GM23338 (cell line): ENCODE measurements around the gene VCL. TPM values are rescaled to one million over a fixed set of nuclear protein-coding genes. Genes with fewer than 3 reads are reported as not detected.

ENCODE experiments used
- ATAC-seq: fragments of 200-7000 bp; cut with Tn5 transposase; 3 replicates; pipeline ENCODE4 v1.9.1; 2020
- DNase-seq: peaks from one replicate; pipeline ENCODE4 v3.0.0-alpha.2; 2015; ENCODE audit warnings: low spot score
- H2AFZ ChIP-seq: fragments of 200-600 bp; sonication (generic); 2 replicates; pipeline ENCODE4 v1.8.0; 2016; ENCODE audit warnings: antibody characterized with exemption, mild to moderate bottlenecking, moderate library complexity
- H3F3A ChIP-seq: fragments of 200-600 bp; sonication (generic); replicated peaks from 2 replicates; pipeline ENCODE4 v1.8.0; 2017; ENCODE audit warnings: antibody characterized with exemption, mixed run types, low read depth
- H3K27ac ChIP-seq: fragments of 200-600 bp; sonication (generic); 2 replicates; pipeline ENCODE4 v1.6.1; 2016; ENCODE audit warnings: low read depth
- H3K27me3 ChIP-seq: fragments of 200-600 bp; sonication (generic); 2 replicates; pipeline ENCODE4 v1.8.0; 2016; ENCODE audit warnings: mild to moderate bottlenecking, mixed run types, moderate library complexity; ENCODE audit not compliant: insufficient read depth
- H3K36me3 ChIP-seq: fragments of 200-600 bp; sonication (generic); 2 replicates; pipeline ENCODE4 v1.8.0; 2016; ENCODE audit warnings: mild to moderate bottlenecking; ENCODE audit not compliant: insufficient read depth
- H3K4me1 ChIP-seq: fragments of 200-600 bp; sonication (generic); 2 replicates; pipeline ENCODE4 v1.8.0; 2016; ENCODE audit warnings: mild to moderate bottlenecking, moderate library complexity; ENCODE audit not compliant: insufficient read depth
- H3K4me2 ChIP-seq: fragments of 200-600 bp; sonication (generic); 2 replicates; pipeline ENCODE4 v1.7.1; 2017; ENCODE audit warnings: mixed run types
- H3K4me3 ChIP-seq: fragments of 200-600 bp; sonication (generic); 2 replicates; pipeline ENCODE4 v1.6.1; 2016; ENCODE audit warnings: mixed run types
- H3K79me2 ChIP-seq: fragments of 200-600 bp; sonication (generic); replicated peaks from 2 replicates; pipeline ENCODE4 v1.8.0; 2017; ENCODE audit warnings: mild to moderate bottlenecking; ENCODE audit not compliant: insufficient read depth
- H3K9me2 ChIP-seq: fragments of 200-600 bp; sonication (generic); 2 replicates; pipeline ENCODE4 v1.8.0; 2017; ENCODE audit not compliant: insufficient read depth
- H4K20me1 ChIP-seq: fragments of 200-600 bp; sonication (generic); replicated peaks from 2 replicates; pipeline ENCODE4 v1.8.0; 2017; ENCODE audit warnings: mild to moderate bottlenecking; ENCODE audit not compliant: insufficient read depth
- H3K27ac Mint-ChIP-seq: 2 replicates; pipeline ENCODE4 v1.8.0; 2020; ENCODE audit warnings: inconsistent platforms, mild to moderate bottlenecking, moderate library complexity, mixed read lengths
- H3K27me3 Mint-ChIP-seq: 3 replicates; pipeline ENCODE4 v1.8.0; 2022; ENCODE audit warnings: low read depth, mild to moderate bottlenecking, moderate library complexity, mixed read lengths, inconsistent platforms; ENCODE audit not compliant: insufficient read depth, poor library complexity
- H3K36me3 Mint-ChIP-seq: 3 replicates; pipeline ENCODE4 v1.8.0; 2021; ENCODE audit warnings: low read depth, mild to moderate bottlenecking, inconsistent platforms, moderate library complexity, mixed read lengths
- H3K4me1 Mint-ChIP-seq: 3 replicates; pipeline ENCODE4 v1.8.0; 2020; ENCODE audit warnings: mild to moderate bottlenecking, inconsistent platforms, mixed read lengths
- H3K4me3 Mint-ChIP-seq: 3 replicates; pipeline ENCODE4 v1.8.0; 2021; ENCODE audit warnings: moderate library complexity, mild to moderate bottlenecking, inconsistent platforms, mixed read lengths
- H3K9me3 Mint-ChIP-seq: 3 replicates; pipeline ENCODE4 v1.8.0; 2020; ENCODE audit warnings: moderate library complexity, mild to moderate bottlenecking, inconsistent platforms, mixed read lengths
- CREB1 ChIP-seq: fragments of 250-450 bp; sonication (Bioruptor Pico); IDR thresholded peaks from 2 replicates; pipeline ENCODE4 v1.5.0; 2020; ENCODE audit warnings: low read depth, mild to moderate bottlenecking, moderate library complexity
- CTCF ChIP-seq, 2 experiments: fragments of 200-600 bp in 1 of 2; sonication (generic) in 1 of 2; conservative IDR thresholded peaks; 2 replicates each; pipeline versions ENCODE4 v1.5.1 to v1.6.1; 2016 to 2017; ENCODE audit warnings: antibody characterized with exemption in 2 of 2, low read depth in 2 of 2, mild to moderate bottlenecking in 2 of 2, moderate library complexity in 1 of 2
- EZH2phosphoT487 ChIP-seq: fragments of 200-600 bp; sonication (generic); IDR thresholded peaks from one replicate; pipeline ENCODE4 v1.8.1; 2018; ENCODE audit warnings: antibody characterized with exemption; ENCODE audit not compliant: unreplicated experiment
- JUNB ChIP-seq: IDR thresholded peaks from one replicate; pipeline ENCODE4 v1.6.1; 2016; ENCODE audit warnings: antibody characterized with exemption; ENCODE audit not compliant: unreplicated experiment
- POLR2AphosphoS5 ChIP-seq: IDR thresholded peaks from 2 replicates; pipeline ENCODE4 v1.6.1; 2016; ENCODE audit warnings: antibody characterized with exemption, low read depth
- ZNF114 ChIP-seq: fragments of 250-450 bp; sonication (Bioruptor Pico); IDR thresholded peaks from 2 replicates; pipeline ENCODE4 v1.5.0; 2020; ENCODE audit warnings: mild to moderate bottlenecking, moderate library complexity
- ZNF331 ChIP-seq: fragments of 250-450 bp; sonication (Bioruptor Pico); IDR thresholded peaks from 2 replicates; pipeline ENCODE4 v1.5.0; 2020; ENCODE audit warnings: low read depth, mild to moderate bottlenecking, moderate library complexity
- polyA plus RNA-seq: library from polyadenylated mRNA; unstranded; fragments of >200 nt; fragmentation: Nextera tagmentation; extraction: Ambion mirVana; gene quantifications from 2 replicates; pipeline ENCODE4 v1.2.1, GENCODE V29; 2016
- total RNA-seq: library from RNA; depleted of rRNA; stranded (reverse); fragments of >200 nt; shearing (Covaris generic); gene quantifications from 2 replicates; pipeline ENCODE4 v1.2.3, GENCODE V29; 2014
- TF ChIP-seq, protein P1 (sequence below): IDR thresholded peaks from one replicate; pipeline ENCODE4 v1.6.1; 2018; ENCODE audit warnings: antibody characterized with exemption; ENCODE audit not compliant: unreplicated experiment
- TF ChIP-seq, protein P2 (sequence below): IDR thresholded peaks from 2 replicates; pipeline ENCODE4 v1.6.1; 2016; ENCODE audit warnings: antibody characterized with exemption

Gene VCL
- total and polyA plus RNA-seq, 2 experiments from 2014 or later: 60.7 to 254 TPM

GRCh38 chr10:74092372-74092771 is 94.5 kb downstream of the VCL start:
- Histone ChIP-seq H3K36me3 (peaks cover 77% of the 10 kb centered on the region), H2AFZ (no peak overlapping the region)
- no peak for ATAC-seq

DNA sequence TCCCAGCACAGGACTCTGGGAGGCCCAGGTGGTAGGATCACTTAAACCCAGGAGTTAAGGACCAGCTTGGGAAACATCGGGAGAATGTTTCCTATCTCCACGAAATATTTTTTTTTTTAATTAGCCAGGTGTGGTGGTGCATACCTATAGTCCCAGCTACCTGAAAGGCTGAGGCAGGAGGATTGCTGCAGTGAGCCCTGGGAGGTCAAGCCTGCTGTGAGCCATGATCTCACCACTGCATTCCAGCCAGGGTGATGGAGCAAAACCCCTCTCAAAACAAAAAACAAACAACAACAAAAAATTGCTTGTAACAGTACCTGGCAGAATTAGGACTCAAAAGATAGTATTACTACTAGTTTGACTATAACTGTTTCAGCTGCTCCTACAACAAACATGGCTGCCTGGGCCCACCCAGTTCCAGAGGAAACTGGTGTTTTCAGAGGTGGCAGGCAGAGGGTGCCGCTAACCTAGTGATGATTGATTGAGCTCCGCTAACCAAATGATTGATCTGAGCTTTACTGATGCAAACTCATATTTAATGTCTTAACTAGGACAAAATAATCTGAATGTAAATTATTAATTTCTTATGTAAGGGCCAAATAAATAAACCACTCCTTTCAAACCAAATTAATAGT is 95.7 kb downstream of the VCL start:
- TF ChIP-seq CTCF (conservative IDR thresholded peaks at IDR 0.05; ENCODE audit: low read depth in 2 of 2) (peak in 1 of 2 experiments; percentile 21; a peak in 1 of 4 replicates), EZH2phosphoT487 (no peak)
- Mint-ChIP-seq H3K9me3 (no peaks in the 10 kb centered on the region; the same call in 2 of the 3 replicates), H3K4me3 (no peak overlapping the region), H3K36me3 (peaks cover 93% of the 10 kb centered on the region), H3K4me1 (no peaks in the 10 kb centered on the region), H3K27ac (no peak overlapping the region), H3K27me3 (peaks cover 6% of the 10 kb centered on the region)
- Histone ChIP-seq H3K4me2 (no peak overlapping the region), H4K20me1 (peaks cover 14% of the 10 kb centered on the region), H2AFZ (no peak overlapping the region), H3K9me2 (no peaks in the 10 kb centered on the region), H3K4me3 (no peak overlapping the region), H3K79me2 (0 out of 2 replicates have a peak, but pooled peaks cover 10% of the 10 kb centered on the region), H3K4me1 (no peaks in the 10 kb centered on the region), H3K27ac (peak overlapping the region; percentile 30; the same call in 1 of the 2 replicates), H3K27me3 (no peaks in the 10 kb centered on the region), H3F3A (peaks cover 31% of the 10 kb centered on the region), H3K36me3 (peaks cover 89% of the 10 kb centered on the region)
- peak; percentile 42; the same call in 1 of the 3 replicates for ATAC-seq
- DNase-seq: no peak

More at GRCh38 chr10:74092372-74092771, 94.5 kb downstream of the VCL start:
- no peak for DNase-seq
- no peaks in the 10 kb centered on the region for H3K4me1 Mint-ChIP-seq
- peaks cover 11% of the 10 kb centered on the region; the same call in 1 of the 2 replicates for H4K20me1 ChIP-seq
- H3K79me2 ChIP-seq: 0 out of 2 replicates have a peak, but pooled peaks cover 10% of the 10 kb centered on the region
- no peak overlapping the region for H3K4me2 ChIP-seq
- peaks cover 90% of the 10 kb centered on the region for H3K36me3 Mint-ChIP-seq
- no peak overlapping the region for H3K4me3 Mint-ChIP-seq
- no peak overlapping the region for H3K27ac Mint-ChIP-seq
- H3K27ac ChIP-seq: peak overlapping the region; percentile 42; the same call in 1 of the 2 replicates
- TF ChIP-seq, protein P1, sequence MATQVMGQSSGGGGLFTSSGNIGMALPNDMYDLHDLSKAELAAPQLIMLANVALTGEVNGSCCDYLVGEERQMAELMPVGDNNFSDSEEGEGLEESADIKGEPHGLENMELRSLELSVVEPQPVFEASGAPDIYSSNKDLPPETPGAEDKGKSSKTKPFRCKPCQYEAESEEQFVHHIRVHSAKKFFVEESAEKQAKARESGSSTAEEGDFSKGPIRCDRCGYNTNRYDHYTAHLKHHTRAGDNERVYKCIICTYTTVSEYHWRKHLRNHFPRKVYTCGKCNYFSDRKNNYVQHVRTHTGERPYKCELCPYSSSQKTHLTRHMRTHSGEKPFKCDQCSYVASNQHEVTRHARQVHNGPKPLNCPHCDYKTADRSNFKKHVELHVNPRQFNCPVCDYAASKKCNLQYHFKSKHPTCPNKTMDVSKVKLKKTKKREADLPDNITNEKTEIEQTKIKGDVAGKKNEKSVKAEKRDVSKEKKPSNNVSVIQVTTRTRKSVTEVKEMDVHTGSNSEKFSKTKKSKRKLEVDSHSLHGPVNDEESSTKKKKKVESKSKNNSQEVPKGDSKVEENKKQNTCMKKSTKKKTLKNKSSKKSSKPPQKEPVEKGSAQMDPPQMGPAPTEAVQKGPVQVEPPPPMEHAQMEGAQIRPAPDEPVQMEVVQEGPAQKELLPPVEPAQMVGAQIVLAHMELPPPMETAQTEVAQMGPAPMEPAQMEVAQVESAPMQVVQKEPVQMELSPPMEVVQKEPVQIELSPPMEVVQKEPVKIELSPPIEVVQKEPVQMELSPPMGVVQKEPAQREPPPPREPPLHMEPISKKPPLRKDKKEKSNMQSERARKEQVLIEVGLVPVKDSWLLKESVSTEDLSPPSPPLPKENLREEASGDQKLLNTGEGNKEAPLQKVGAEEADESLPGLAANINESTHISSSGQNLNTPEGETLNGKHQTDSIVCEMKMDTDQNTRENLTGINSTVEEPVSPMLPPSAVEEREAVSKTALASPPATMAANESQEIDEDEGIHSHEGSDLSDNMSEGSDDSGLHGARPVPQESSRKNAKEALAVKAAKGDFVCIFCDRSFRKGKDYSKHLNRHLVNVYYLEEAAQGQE: no peak
- TF ChIP-seq JUNB (no peak), POLR2AphosphoS5 (no peak), ZNF331 (CRISPR knock-in tag) (no peak), ZNF114 (CRISPR knock-in tag) (no peak), CREB1 (no peak)
- TF ChIP-seq, protein P2, sequence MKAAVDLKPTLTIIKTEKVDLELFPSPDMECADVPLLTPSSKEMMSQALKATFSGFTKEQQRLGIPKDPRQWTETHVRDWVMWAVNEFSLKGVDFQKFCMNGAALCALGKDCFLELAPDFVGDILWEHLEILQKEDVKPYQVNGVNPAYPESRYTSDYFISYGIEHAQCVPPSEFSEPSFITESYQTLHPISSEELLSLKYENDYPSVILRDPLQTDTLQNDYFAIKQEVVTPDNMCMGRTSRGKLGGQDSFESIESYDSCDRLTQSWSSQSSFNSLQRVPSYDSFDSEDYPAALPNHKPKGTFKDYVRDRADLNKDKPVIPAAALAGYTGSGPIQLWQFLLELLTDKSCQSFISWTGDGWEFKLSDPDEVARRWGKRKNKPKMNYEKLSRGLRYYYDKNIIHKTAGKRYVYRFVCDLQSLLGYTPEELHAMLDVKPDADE: no peak
- H3F3A ChIP-seq: peaks cover 19% of the 10 kb centered on the region
- no peaks in the 10 kb centered on the region for H3K27me3 ChIP-seq
- H3K4me1 ChIP-seq: no peaks in the 10 kb centered on the region
- H3K27me3 Mint-ChIP-seq: peaks cover 6% of the 10 kb centered on the region
- no peaks in the 10 kb centered on the region for H3K9me2 ChIP-seq
- H3K4me3 ChIP-seq: no peak overlapping the region
- no peaks in the 10 kb centered on the region for H3K9me3 Mint-ChIP-seq
